Measurements from ENCODE around the gene LMLN.
A peak's percentile ranks its signal among the peaks of the same experiment; 100 is the strongest.

Gene LMLN

GRCh38 chr3:198065897-198066296 lies 105.9 kb downstream of the LMLN start:
- no peak for DNase-seq (ENCODE audit: low spot score)
- no peak for TF ChIP-seq CTCF (IDR thresholded peaks at IDR 0.05)

GRCh38 chr3:198067416-198067815 lies 107.4 kb downstream of the LMLN start:
- no peak for DNase-seq (ENCODE audit: low spot score)
- Histone ChIP-seq H3K4me3 (no peak overlapping the region), H3K27ac (no peak overlapping the region)
- no peak for TF ChIP-seq CTCF (IDR thresholded peaks at IDR 0.05)

More at GRCh38 chr3:198065897-198066296, 105.9 kb downstream of the LMLN start:
- H3K27ac ChIP-seq, result no peak overlapping the region
- no peak overlapping the region for H3K4me3 ChIP-seq

GRCh38 chr3:198070871-198071270 lies 110.9 kb downstream of the LMLN start:
- DNase-seq (ENCODE audit: low spot score), result no peak
- H3K4me3 ChIP-seq, result no peak overlapping the region
- TF ChIP-seq CTCF (IDR thresholded peaks at IDR 0.05), result no peak
- no peak overlapping the region for H3K27ac ChIP-seq

- DNase-seq (ENCODE audit: low spot score), result no peak
- TF ChIP-seq CTCF (IDR thresholded peaks at IDR 0.05), result no peak
- Histone ChIP-seq H3K27ac (no peak overlapping the region), H3K4me3 (no peak overlapping the region)
Measured at GRCh38 chr3:198071602-198072287, 111.7 kb downstream of the LMLN start.

- no peak for TF ChIP-seq CTCF (IDR thresholded peaks at IDR 0.05)
- H3K27ac ChIP-seq, result no peak overlapping the region
- no peak for DNase-seq (ENCODE audit: low spot score)
- H3K4me3 ChIP-seq, result no peak overlapping the region
Measured at GRCh38 chr3:198076722-198077308, 116.8 kb downstream of the LMLN start.

GRCh38 chr3:198079771-198080520 lies 119.9 kb downstream of the LMLN start:
- Histone ChIP-seq H3K4me3 (peak overlapping the region; percentile 62), H3K27ac (no peak overlapping the region)
- DNase-seq (ENCODE audit: low spot score), result no peak
- no peak for TF ChIP-seq CTCF (IDR thresholded peaks at IDR 0.05)
